Liver (tissue), 9 donors: ENCODE results near the gene NELFCD. TPM values are rescaled to one million over a fixed set of nuclear protein-coding genes. Genes with fewer than 3 reads are reported as not detected.

Experiments used
- DNase-seq: peaks from one replicate; pipeline ENCODE4 v3.0.0-alpha.2; 2017; ENCODE audit warnings: low spot score
- H3K27ac ChIP-seq, 2 donors: one replicate each; pipeline ENCODE4 v1.7.0; 2013; ENCODE audit warnings: inconsistent platforms in 2 of 2, low read length in 2 of 2, control low read depth in 1 of 2, low read depth in 1 of 2, mild to moderate bottlenecking in 1 of 2
- H3K27me3 ChIP-seq, 4 donors: one replicate each; pipeline versions ENCODE4 v1.6.1 to v1.7.0; 2013; ENCODE audit warnings: low read length in 3 of 4, inconsistent platforms in 1 of 4, mild to moderate bottlenecking in 1 of 4, moderate library complexity in 1 of 4; ENCODE audit not compliant: control insufficient read depth in 4 of 4, insufficient read depth in 4 of 4
- H3K36me3 ChIP-seq, 4 donors: one replicate each; pipeline versions ENCODE4 v1.6.1 to v1.7.0; 2013; ENCODE audit warnings: low read length in 3 of 4, mild to moderate bottlenecking in 3 of 4, low read depth in 1 of 4, moderate library complexity in 1 of 4; ENCODE audit not compliant: control insufficient read depth in 4 of 4, insufficient read depth in 3 of 4
- H3K4me1 ChIP-seq, 4 donors: one replicate each; pipeline versions ENCODE4 v1.6.1 to v1.7.0; 2013; ENCODE audit warnings: low read length in 3 of 4, mild to moderate bottlenecking in 3 of 4, moderate library complexity in 1 of 4; ENCODE audit not compliant: control insufficient read depth in 4 of 4, insufficient read depth in 4 of 4
- H3K4me3 ChIP-seq, 3 donors: one replicate each; pipeline versions ENCODE4 v1.6.1 to v1.7.0; 2013; ENCODE audit warnings: low read length in 3 of 3, control low read depth in 1 of 3, low read depth in 1 of 3, mild to moderate bottlenecking in 1 of 3
- H3K9ac ChIP-seq, 2 donors: one replicate each; pipeline ENCODE4 v1.7.0; 2013; ENCODE audit warnings: low read length in 2 of 2, mild to moderate bottlenecking in 2 of 2, moderate library complexity in 2 of 2, control low read depth in 1 of 2, low read depth in 1 of 2
- H3K9me3 ChIP-seq, 4 donors: one replicate each; pipeline versions ENCODE4 v1.6.1 to v1.7.0; 2013; ENCODE audit warnings: low read length in 3 of 4; ENCODE audit not compliant: control insufficient read depth in 4 of 4
- ATF3 ChIP-seq: IDR thresholded peaks from 2 replicates; pipeline ENCODE4 v1.6.1; 2016; ENCODE audit warnings: antibody characterized with exemption
- CTCF ChIP-seq: fragments of 150-350 bp; IDR thresholded peaks from 2 replicates; pipeline ENCODE4 v1.5.1; 2017; ENCODE audit warnings: improper control_type of control experiment, low read depth, low read length; ENCODE audit not compliant: missing input control
- EGR1 ChIP-seq, 2 donors: IDR thresholded peaks; 2 replicates each; pipeline ENCODE4 v1.6.1; 2016 to 2018; ENCODE audit warnings: antibody characterized with exemption in 2 of 2, low read depth in 2 of 2
- FOXA1 ChIP-seq: IDR thresholded peaks from 2 replicates; pipeline ENCODE4 v1.6.1; 2016; ENCODE audit warnings: antibody characterized with exemption
- FOXA2 ChIP-seq: IDR thresholded peaks from 2 replicates; pipeline ENCODE4 v1.6.1; 2016; ENCODE audit warnings: antibody characterized with exemption
- GABPA ChIP-seq, 2 donors: IDR thresholded peaks in 1 of 2; conservative IDR thresholded peaks in 1 of 2; 2 replicates each; pipeline ENCODE4 v1.6.1; 2016; ENCODE audit warnings: antibody characterized with exemption in 2 of 2, mild to moderate bottlenecking in 1 of 2, moderate library complexity in 1 of 2
- HNF4A ChIP-seq, 2 donors: conservative IDR thresholded peaks; 2 replicates each; pipeline ENCODE4 v1.6.1; 2016; ENCODE audit warnings: antibody characterized with exemption in 2 of 2, mild to moderate bottlenecking in 2 of 2
- JUND ChIP-seq, 2 donors: IDR thresholded peaks; 2 replicates each; pipeline ENCODE4 v1.6.1; 2016; ENCODE audit warnings: antibody characterized with exemption in 2 of 2
- MAX ChIP-seq: IDR thresholded peaks from 2 replicates; pipeline ENCODE4 v1.6.1; 2016; ENCODE audit warnings: antibody characterized with exemption
- NR2F2 ChIP-seq: IDR thresholded peaks from 2 replicates; pipeline ENCODE4 v1.6.1; 2016; ENCODE audit warnings: antibody characterized with exemption
- RAD21 ChIP-seq, 2 donors: IDR thresholded peaks; 2 replicates each; pipeline ENCODE4 v1.6.1; 2016; ENCODE audit warnings: antibody characterized with exemption in 2 of 2, mild to moderate bottlenecking in 2 of 2
- REST ChIP-seq: IDR thresholded peaks from 2 replicates; pipeline ENCODE4 v1.6.1; 2016; ENCODE audit warnings: antibody characterized with exemption, mild to moderate bottlenecking
- RXRA ChIP-seq, 2 donors: IDR thresholded peaks; 2 replicates each; pipeline ENCODE4 v1.6.1; 2017 to 2018; ENCODE audit warnings: antibody characterized with exemption in 2 of 2, mild to moderate bottlenecking in 1 of 2
- SP1 ChIP-seq: IDR thresholded peaks from 2 replicates; pipeline ENCODE4 v1.6.1; 2018; ENCODE audit warnings: antibody characterized with exemption, mild to moderate bottlenecking
- TAF1 ChIP-seq: conservative IDR thresholded peaks from 2 replicates; pipeline ENCODE4 v1.6.1; 2016; ENCODE audit warnings: antibody characterized with exemption, mild to moderate bottlenecking
- YY1 ChIP-seq: IDR thresholded peaks from 2 replicates; pipeline ENCODE4 v1.6.1; 2016; ENCODE audit warnings: antibody characterized with exemption, mild to moderate bottlenecking
- ZBTB33 ChIP-seq: IDR thresholded peaks from 2 replicates; pipeline ENCODE4 v1.6.1; 2016; ENCODE audit warnings: antibody characterized with exemption
- WGBS: extraction: QIAGEN DNeasy Blood & Tissue Kit; methylation state at CpG from one replicate; pipeline ENCODE4 v1.1.7; 2013; 5-methylcytosine and 5-hydroxymethylcytosine counted together
- polyA plus RNA-seq, 2 donors: library from polyadenylated mRNA; stranded (reverse) in 1 of 2; unstranded in 1 of 2; fragments of 200-250 nt in 1 of 2; fragments of >200 nt in 1 of 2; fragmentation: Nextera tagmentation in 1 of 2; extraction: Ambion mirVana in 1 of 2; gene quantifications; one replicate each; pipeline versions ENCODE4 v1.2.1 to v1.2.3, GENCODE V29; 2013 to 2015
- total RNA-seq, 2 donors: library from RNA; depleted of rRNA; stranded (reverse); fragments of >200 nt; gene quantifications; one replicate each; pipeline ENCODE4 v1.2.3, GENCODE V29; 2014
- donor health status: healthy.
- donor health status: healthy.
- donor health status: healthy.
- donor health status: healthy.
- donor health status: healthy.

NELFCD gene
- total and polyA plus RNA-seq, 4 donors = 28.1 to 39.8 (median 37.0) TPM

- Histone ChIP-seq H3K4me1 (no peaks in the 10 kb centered on the region), H3K27ac (no peak overlapping the region), H3K4me3 (no peak overlapping the region), H3K9me3 (peaks cover 0 to 8% (median 5%) of the 10 kb centered on the region in 4 donors), H3K36me3 (no peaks in the 10 kb centered on the region), H3K9ac (no peak overlapping the region), H3K27me3 (no peaks in the 10 kb centered on the region)
- no peak for DNase-seq
- WGBS = 85% methylated on average over 6 of the region's 6 CpGs
- TF ChIP-seq EGR1 (IDR thresholded peaks at IDR 0.05; ENCODE audit: low read depth in 2 of 2) (no peak), FOXA2 (no peak), SP1 (no peak), FOXA1 (no peak), TAF1 (no peak), ZBTB33 (no peak), RXRA (IDR thresholded peaks at IDR 0.05) (no peak)
Observed at GRCh38 chr20:58971429-58971828, 9.6 kb upstream of the NELFCD start.

- WGBS = 77% methylated on average over 4 of the region's 4 CpGs
- TF ChIP-seq ATF3 (no peak), YY1 (no peak), GABPA (IDR thresholded peaks at IDR 0.05 in 1 of 2, conservative IDR thresholded peaks at IDR 0.05 in 1 of 2) (no peak), ZBTB33 (no peak), FOXA1 (no peak), JUND (IDR thresholded peaks at IDR 0.05) (no peak), TAF1 (no peak), SP1 (no peak), NR2F2 (no peak), HNF4A (conservative IDR thresholded peaks at IDR 0.05) (no peak), EGR1 (IDR thresholded peaks at IDR 0.05; ENCODE audit: low read depth in 2 of 2) (no peak), RAD21 (IDR thresholded peaks at IDR 0.05) (no peak), RXRA (IDR thresholded peaks at IDR 0.05) (no peak)
- H3K9ac ChIP-seq = no peak overlapping the region
- no peak for DNase-seq
- no peaks in the 10 kb centered on the region for H3K4me1 ChIP-seq
- H3K27me3 ChIP-seq = no peaks in the 10 kb centered on the region
- peaks cover 0 to 8% (median 5%) of the 10 kb centered on the region in 4 donors for H3K9me3 ChIP-seq
- H3K4me3 ChIP-seq = no peak overlapping the region
- H3K27ac ChIP-seq = no peak overlapping the region
- no peaks in the 10 kb centered on the region for H3K36me3 ChIP-seq
Observed at GRCh38 chr20:58973179-58973578, 7.9 kb upstream of the NELFCD start.

- no peak for DNase-seq
- Histone ChIP-seq H3K4me1 (no peaks in the 10 kb centered on the region), H3K27me3 (no peaks in the 10 kb centered on the region), H3K36me3 (no peaks in the 10 kb centered on the region), H3K9ac (no peak overlapping the region), H3K9me3 (peaks cover 0 to 8% (median 5%) of the 10 kb centered on the region in 4 donors), H3K27ac (no peak overlapping the region), H3K4me3 (no peak overlapping the region)
- 84% methylated on average over 3 of the region's 3 CpGs for WGBS
- TF ChIP-seq JUND (IDR thresholded peaks at IDR 0.05) (no peak), RAD21 (IDR thresholded peaks at IDR 0.05) (no peak), YY1 (no peak), GABPA (IDR thresholded peaks at IDR 0.05 in 1 of 2, conservative IDR thresholded peaks at IDR 0.05 in 1 of 2) (no peak), REST (no peak), HNF4A (conservative IDR thresholded peaks at IDR 0.05) (no peak), MAX (no peak), ATF3 (no peak), NR2F2 (no peak), RXRA (IDR thresholded peaks at IDR 0.05) (no peak), CTCF (no peak), FOXA2 (no peak)
Observed at GRCh38 chr20:58973866-58974265, 7.2 kb upstream of the NELFCD start.
